NCI-H526 treated with DMSO at 0.1 percent for 48 hours (cell line): ENCODE data around the gene KNSTRN.
A peak's percentile ranks its signal among the peaks of the same experiment; 100 is the strongest.

ENCODE experiments used
- DNase-seq: peaks from one replicate; lab custom pipeline; 2025; lab: John Stamatoyannopoulos, UW

The KNSTRN gene, protein sequence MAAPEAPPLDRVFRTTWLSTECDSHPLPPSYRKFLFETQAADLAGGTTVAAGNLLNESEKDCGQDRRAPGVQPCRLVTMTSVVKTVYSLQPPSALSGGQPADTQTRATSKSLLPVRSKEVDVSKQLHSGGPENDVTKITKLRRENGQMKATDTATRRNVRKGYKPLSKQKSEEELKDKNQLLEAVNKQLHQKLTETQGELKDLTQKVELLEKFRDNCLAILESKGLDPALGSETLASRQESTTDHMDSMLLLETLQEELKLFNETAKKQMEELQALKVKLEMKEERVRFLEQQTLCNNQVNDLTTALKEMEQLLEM

DNA sequence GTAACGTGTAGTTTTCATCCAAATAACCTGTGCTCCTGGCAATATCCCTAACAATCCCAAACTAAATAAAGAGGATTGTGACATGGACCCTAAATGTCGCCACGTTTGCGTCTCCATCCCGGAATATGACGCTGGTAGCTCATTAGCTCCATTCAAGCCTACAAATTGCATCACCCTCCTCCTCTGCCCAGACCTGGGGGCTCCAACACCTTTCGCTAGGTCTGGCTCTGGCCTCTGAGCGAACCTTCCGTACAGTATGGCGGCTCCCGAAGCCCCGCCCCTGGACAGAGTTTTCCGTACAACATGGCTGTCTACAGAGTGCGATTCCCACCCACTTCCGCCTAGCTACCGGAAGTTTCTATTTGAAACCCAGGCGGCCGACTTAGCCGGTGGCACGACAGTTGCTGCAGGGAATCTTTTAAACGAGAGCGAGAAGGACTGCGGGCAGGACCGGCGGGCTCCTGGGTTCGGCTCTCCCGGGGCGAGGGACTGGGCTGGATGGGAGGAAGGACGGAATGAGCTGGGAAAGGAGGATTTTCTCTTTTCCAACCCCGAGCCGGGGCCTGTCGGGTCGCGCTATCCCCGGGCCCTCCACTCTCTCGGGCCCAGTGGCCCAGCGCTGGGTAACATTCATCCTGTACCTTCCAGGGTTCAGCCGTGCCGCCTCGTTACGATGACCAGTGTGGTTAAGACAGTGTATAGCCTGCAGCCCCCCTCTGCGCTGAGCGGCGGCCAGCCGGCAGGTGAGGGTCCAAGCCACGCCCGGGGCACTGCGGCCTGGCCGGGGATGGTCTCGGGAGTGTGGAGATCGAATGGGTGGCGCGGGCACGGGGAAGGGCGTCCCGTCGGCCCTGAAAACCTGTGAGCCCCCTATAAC, at the start of gene KNSTRN:
Gene KNSTRN, plus strand, starts transcription at position 142 of the 877 bp plus-strand sequence. Its CDS starts 115 bp downstream, at position 257.
- peak; percentile 93 for DNase-seq

DNA sequence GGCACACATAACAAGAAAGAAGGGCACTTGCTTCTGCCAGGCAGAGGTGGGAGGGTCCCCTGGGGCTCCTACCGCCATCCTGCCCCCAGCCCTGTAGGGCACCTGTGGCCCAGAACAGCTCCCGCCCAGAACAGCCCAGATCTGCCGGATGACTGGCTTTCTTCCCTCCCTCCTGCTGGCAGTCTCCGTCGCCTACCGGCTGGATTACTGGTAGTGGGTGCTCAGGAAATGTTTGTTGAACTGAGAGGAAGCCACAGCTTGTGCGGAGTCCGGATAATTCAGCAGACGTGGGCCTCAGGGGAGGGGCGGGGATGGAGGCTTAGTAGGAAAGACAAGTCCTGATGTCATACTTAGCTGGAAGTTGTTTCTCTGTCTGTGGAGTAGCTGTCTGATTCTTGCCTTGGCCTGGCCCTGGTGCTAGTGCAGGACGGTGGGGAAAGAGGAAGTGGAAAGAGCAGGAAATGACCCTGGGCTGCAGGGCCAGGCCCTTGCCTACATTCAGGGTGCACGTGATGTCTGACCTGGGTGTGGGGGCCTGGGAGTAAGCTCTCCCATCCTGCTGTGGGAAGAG, 48.5 kb upstream of the KNSTRN start:
- DNase-seq = no peak

DNA sequence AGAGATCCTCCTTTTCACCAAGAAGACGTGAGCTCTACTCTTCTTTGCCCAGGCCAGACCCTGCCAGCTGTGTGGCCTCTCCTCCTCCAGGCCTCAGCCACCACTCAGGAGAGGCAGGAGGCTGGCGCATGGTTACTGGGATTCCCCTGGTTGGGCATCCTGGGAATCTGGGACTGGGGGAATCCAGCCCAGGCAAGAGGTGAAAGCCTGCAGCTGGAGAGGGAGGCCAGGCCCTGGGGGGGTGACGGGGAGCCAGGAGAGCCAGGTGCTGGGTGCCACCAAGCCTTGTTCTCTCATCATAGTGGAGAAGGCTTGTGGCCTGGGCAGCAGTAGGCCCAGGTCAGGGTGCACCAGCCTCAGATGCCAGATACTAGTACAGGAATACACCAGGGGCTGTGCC, 48.0 kb upstream of the KNSTRN start:
- no peak for DNase-seq

DNA sequence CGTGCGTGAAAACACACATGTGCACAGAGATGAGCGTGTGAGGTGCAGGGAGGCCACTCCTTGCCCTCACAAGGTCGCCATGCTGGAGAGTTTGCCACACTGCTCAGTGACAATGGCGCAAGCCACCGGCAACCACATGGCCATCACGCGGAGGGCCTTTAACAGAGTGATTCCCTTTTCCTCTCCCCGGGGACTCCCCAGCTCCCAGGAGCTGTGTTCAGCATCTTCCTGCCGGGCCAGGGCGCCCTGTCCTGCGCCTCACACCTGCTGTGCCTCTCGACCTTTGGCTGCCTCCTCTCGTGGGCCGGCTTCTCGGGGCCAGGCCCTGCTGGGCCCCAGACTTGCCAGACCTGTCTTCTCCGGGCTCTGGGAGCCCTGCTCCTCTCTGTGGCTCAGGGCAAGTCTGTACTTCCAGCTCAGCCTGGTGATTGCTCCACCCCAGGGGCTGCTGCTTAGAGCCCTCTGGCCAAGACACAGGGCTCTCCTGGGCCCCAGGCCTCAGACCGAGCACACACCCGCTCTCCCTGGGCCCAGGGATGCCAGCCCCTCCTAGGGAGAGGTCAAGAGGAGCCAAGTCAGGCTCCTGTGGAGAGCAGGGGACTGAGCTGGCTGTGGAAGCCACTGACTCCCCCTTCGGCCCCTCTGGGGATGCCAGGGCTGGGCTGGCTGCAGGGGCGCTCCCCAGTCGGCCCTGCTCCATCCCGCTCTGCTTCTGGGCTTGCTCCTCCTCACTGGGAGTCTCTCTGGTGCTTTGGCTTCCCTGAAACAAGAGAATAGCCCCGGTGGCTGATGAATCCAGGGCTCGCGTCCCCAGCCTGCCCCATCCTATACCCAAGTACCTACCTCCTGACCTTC, 47.4 kb upstream of the KNSTRN start:
- no peak for DNase-seq

DNA sequence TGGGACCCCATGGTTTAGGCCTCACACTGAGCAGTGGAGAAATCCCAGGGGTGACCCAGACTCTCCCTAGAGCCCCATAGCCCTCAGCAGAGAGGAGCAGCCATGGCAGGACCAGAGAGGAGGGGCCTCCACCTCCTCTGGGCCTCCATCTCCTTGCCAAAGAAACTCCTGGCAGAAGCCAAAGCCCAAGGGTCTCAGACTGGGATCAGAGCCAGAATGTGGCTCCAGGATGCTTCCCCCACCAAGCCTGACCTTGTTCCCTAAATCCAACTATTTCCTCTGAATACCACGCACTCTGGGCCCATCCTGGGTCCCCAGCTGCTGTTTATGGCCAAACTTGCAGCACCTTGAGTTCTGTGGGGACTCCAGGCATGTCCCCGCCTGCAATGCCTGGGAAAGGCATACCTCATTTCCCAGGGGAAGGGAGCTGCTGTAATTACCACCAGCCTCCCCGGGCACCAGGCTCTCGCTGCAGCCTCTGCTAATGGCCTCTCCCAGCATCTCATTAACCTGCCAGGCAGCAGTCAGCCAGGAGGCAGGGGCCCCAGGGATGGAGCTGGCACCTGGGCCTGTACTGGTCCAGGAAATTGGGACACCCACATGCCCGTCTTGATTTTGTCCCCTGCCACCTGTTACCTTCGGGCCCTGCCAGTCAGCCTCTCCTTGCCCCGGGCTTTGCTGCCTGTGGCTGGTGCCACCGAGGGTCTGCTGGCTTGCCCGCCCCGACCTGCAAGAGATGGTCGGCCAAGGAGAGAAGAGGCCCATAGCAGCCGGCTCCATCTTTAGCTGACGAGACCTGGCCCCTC, 46.4 kb upstream of the KNSTRN start:
- DNase-seq = peak; percentile 79

DNA sequence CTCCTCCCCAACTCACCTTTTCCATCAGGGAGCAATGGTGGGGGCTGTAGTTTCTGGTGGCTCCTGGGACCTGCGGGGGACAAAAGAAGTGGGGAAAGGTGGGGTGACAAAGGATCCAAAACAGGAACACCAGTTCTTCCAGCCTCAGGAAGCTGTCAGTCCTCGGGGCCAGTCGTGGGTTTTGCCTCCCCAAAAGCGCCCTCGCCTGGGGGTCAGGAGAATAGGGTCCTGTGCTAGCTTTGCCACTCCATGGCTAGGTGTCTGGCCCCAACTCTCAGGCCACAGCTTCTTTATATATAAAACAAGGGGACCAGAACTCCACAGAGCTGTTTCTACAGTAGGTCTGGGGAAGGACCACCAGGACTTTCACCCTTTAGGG, 45.8 kb upstream of the KNSTRN start:
- no peak for DNase-seq

DNA sequence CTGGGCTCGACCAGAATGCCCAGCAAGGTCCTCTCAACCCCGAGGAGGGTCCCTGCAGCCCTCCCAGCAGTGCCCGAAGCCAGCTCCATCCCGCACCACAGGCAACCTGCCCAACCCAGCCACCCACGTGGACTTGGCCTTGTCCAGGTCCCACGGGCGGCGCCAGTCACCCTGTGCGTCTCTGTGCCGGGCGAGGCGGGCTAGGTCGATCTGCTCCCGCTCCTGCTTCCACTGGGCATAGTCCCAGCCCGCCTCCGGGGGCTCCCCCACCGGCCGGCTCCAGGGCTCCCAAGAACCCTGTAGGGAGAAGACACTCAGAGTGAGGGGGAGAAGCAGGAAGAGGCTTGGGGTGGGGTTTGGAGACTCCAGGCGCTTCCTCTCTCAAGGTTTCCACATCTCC, 44.9 kb upstream of the KNSTRN start:
- no peak for DNase-seq

DNA sequence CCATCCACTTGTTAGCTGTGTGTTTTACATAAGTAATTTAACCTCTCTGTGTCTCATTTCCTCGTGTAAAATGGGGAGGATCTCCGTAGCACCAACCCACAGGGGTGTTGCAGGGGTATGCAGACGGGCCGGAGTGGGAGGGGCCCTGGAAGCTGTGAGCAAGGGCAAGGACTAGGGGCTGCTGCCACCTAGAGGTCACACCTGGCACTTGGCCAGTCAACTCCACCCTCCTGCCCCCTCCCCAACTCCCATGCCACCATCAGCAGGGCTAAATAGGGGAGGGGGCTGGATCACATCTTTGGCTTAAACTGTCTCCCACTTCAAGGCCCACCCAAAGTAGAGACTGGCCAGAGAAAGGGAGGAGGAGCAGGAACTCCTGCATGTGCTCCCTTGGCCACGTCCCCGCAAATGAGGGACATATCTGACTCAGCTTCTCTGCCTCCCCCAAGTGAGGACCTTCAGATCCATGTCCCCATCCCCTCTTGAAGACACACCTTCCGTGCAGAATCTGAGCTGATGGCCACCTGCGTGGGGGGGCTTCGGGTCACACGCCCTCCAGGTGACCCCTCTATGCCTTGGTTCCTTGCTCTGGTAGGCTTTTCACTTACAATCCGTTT, 44.4 kb upstream of the KNSTRN start:
- peak; percentile 56 for DNase-seq

DNA sequence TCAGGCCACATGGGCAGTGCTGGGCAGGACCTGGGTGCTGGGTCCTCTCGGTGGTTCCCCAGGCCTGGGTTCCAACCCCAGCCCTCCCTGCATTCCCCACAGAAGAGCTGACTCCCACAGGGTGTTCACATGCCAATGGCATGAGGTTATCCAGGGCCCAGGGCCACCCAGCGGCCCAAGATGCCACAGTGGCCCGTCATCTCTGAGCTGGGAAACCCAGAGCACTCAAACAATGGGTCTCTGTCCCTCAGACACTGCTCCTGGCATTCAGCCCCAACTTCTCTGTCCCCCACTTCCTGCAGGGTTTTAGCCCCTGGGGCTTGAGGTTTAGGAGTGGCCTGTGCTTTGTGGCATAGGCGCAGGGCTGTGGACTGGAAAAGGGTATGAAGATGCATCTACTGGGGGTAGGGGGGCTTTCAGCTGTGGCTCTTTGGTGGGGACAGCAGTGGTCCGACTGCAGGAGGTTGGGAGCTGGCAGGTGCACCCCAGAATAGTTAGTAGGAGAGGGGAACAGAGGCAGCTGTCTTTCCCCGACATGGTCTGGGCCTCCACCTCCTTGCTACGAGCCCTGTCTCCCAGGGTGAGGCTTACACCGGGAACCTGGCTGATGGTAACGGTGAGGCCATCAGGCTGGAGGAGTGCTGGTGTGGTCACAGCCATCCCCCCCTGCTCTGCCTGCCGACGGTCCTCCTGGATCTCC, 43.5 kb upstream of the KNSTRN start:
- no peak for DNase-seq

DNA sequence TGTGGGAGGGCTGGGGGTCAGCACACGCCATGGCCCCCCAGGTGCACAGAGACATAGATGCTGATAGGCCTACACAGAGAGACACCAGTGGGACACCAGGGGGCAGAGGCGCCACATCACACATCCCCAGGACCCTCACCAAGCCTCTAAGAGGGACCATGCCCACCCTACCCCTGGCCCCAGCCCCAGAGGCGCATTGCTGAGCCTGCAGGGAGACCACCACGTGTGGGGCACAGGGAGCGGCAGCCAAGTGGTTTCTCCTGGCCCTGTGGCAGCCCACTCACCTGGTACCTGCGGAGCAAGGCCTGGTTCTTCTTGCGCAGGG, 42.9 kb upstream of the KNSTRN start:
- no peak for DNase-seq

DNA sequence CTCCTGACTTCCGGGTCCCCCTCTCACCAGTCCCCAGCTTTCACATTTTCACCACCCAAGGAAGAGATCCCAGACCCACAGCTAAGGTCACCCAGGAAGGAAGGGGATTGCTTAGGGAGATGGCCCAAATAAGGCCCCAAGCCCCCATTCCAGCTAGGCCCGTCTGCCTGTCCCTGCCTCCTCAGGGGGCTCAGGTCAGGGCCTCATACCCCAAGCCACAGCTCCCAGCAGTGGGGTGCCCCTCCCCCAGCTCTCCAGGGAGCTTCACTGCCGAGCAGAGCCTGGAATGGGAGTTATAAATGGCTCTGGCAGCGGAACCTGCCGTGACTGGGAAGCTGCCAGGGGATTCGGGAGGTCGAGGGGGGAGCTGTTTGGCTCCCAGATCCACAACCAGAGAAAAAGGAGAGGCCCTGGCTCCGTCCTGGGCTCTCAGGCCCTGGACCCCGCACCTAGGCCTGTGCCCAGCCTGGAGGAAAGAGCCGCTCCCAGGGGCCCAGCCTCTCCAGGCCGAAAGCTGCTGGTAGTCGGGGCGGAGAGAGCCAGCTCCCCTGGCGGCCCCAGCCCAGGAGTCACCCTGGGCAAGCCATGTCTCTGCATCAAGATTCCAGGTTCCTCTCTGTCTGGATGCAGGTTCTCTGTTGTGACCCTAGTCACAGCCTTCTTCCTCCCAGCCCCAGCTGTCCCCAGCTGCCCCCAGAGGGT, 42.3 kb upstream of the KNSTRN start:
- DNase-seq = peak; percentile 49

DNA sequence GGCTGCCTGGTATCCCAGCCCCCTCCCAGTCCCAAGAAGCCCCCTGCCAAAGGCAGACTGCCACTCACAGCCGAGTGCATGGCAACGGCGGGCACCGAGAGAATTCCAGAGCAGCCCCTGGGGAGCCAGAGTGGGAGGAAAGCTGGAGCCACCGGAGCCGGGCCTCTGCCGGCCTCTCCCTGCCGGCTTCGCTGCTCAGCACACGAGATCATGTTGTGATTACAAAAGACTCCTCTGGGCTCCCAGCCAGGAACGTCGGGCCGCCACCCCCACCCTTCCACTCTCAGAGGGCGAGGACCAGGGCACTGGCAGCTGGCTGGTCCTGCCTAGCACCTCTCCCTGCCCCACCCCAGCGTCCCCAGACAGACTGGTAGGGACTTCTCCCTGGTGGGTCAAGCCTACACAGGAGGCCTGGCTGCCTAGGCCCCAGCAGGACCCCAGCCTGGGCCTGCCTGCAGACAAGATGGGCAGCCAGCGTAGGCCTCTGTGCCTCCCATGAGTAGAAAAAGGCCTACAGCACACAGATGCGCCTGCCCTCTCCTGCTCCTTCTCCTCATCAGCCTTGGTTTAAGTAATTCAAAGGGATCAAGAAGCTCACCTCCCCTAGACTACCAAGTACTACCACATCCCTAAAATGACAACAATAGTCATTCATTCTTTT, 41.7 kb upstream of the KNSTRN start, which contains the start of gene CCDC9B:
Gene CCDC9B, minus strand, starts transcription at position 200 of the 661 bp plus-strand sequence. Its CDS starts 120 bp downstream, at position 80.
- peak; percentile 47 for DNase-seq

DNA sequence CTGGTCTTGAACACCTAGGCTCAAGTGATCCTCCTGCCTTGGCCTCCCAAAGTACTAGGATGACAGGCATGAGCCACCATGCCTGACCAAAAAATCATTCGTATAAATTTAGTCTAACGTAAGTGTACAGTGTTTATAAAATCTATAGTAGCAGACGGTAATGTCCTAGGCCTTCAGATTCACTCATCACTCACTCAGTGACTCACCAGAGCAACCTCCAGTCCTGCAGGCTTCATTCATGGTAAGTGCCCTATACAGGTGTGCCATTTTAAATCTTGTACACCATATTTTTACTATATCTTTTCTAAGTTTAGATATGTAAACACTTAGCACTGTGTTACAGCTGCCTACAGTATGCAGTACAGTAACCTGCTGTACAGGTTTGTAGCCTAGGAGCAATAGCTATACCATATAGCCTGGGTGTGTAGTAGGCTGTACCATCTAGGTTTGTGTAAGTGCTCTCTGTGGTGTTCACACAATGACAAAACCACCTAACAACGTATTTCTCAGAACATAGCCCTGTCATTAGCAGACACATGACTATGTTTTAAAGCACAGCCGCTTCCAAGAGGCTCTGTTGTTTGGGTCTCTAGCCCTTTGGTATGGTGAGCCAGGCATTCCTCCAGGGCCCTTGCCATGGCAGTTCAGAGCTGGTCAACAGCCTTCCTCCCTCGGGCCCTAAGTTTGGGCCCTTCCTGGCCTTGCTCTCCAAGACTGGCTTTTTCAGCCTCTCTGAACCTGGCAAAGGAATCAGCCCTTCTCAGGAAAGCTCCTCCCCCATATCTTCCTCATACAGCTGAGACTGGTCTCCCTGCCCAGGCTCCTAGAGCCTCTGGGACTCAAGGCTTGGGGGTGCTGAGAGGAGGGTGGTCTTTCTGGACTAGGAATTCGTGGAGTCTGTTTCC, 39.9 kb upstream of the KNSTRN start:
- DNase-seq = no peak

DNA sequence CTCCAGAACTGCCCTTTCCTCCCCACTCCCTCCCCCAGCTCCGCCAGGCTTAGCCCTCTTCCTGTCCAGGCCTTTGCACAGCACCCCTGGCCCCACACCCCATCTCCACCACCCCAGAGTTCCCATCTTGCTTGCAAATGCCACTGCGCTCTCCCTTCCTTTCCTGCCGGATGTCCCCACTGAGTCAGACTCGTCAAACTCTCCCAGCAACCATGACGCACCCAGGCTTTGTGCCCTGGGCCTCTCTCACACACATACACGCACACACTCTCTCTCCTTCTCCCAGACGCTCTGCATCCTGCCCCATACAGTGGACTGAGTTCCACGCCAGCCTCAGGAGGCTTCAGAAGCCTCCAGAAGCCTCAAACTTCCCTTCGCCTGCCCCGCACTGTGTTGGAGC, 39.0 kb upstream of the KNSTRN start:
- no peak for DNase-seq

DNA sequence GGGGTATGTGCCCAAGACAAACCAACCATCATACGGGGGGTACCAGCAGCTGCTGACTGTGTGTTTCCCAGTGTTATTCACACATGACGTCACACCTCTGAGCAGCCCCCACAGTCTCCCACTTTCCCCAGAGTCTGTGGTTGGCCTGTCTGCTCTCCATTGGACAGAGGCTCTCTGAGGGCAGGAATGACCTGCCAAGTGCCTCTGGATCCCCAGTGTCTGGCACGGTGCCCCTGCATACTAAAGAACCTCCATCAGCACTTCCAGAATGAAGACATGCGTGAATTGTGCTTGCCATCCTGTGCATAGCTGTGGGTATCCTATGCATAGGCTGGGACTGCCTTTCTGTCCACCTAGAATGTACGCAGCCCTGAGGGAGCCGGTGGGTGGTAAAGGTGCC, 38.3 kb upstream of the KNSTRN start:
- DNase-seq = no peak

DNA sequence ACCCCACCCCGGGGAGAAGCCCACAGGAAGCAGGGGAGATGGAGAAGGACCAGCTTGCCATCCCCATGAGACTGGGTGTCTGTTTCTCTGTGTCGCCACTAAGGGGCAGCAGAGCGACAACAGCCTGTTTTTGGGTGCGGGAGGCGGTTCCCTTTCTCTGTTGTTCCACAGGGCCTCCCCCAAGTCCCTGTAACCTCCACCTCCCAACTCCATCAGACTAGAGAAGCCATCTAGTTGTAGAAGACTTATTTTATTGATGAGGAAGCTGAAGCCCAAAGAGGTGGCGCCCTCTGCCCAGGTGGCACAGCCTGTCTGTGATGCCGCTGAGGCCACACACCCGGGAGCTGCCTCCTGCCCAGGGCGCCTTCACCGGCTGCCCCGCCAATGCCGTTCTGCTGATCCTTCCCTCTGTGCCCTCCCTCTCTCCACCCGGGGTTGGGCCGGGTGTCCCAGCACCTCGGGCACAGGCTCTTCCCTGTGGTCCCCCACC, 37.8 kb upstream of the KNSTRN start:
- DNase-seq = no peak

DNA sequence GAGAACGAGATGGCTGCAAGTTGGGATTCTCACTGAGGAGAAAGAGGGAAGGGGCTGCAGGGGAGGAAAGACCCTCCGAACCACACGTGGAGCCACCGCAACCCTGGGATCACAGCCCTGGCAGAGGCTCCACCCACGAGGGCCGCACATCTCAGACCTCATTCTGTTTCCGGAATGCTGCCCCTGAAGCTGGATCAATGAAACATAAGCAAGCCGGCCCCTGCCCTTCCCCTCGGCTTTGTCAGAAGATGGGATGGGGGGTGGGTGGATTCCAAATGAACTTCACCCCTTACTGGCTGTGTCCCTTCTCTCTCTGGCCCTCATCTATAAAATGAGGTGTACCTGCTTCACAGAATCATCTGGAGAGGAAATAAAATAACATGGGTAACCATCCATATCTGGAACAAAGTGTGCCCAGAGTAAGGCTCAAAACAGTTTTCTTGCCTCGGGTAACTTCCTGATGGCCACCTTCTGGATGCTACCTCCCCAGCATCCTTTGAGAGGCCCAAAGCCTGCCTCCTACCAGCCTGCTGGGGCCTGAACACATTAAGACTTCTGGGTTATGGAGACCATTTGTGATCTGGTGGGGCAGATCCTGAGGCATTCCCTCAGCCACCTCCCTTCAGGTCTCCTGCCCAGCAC, 37.2 kb upstream of the KNSTRN start:
- DNase-seq = no peak
